AG09309 (cell line): ENCODE data around the gene MILR1.

ENCODE experiments used
- DNase-seq: peaks from one replicate; pipeline ENCODE4 v3.0.0-alpha.2; 2010; ENCODE audit warnings: low read depth
- H3K4me3 ChIP-seq: 2 replicates; pipeline ENCODE4 v1.5.1; 2011; ENCODE audit warnings: mild to moderate bottlenecking, low read depth, low read length, moderate library complexity; ENCODE audit not compliant: control insufficient read depth
- CTCF ChIP-seq: IDR thresholded peaks from 2 replicates; pipeline ENCODE4 v1.5.1; 2011; ENCODE audit warnings: mild to moderate bottlenecking, low read depth, low read length, inconsistent platforms; ENCODE audit not compliant: insufficient read depth, control insufficient read depth; ENCODE audit errors: missing control alignments

MILR1 gene

GRCh38 chr17:64403881-64404460, 44.9 kb upstream of the MILR1 start:
- no peak overlapping the region for H3K4me3 ChIP-seq
- no peak for DNase-seq
- TF ChIP-seq CTCF: no peak

- H3K4me3 ChIP-seq: no peak overlapping the region
- no peak for TF ChIP-seq CTCF
- no peak for DNase-seq
Measured at GRCh38 chr17:64406321-64407200, 42.4 kb upstream of the MILR1 start.

DNA sequence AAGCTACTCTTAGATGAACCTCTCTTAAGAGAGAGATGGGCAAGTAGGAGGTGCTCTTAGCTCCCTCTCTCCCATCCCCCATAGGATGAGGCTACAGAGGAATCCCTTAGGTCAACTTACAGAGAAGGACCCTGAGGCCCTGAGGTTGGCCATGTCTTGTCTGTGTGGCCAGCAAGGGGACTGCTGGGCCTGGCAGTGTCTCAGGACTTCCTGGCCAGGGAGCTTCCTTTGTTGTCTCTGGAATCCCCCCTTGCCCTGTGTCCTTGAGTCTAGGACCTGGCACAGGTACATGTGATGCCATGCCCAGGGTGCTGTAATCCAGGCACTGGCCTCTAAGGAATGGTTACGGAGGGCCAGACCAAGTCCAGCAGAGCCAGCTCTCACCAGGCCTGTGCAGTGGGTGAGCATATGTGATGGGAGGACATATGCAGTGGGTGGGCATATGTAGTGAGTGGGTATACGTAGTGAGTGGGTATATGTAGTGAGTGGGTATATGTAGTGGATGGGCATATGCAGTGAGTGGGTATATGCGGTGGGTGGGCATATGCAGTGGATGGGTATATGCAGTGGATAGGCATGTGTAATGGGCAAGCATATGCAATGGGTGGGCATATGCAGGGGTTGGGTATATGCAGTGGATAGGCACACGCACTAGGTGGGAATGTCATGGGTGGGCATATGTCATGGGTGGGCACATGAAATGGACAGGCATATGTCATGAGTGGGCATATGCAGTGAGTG, 38.0 kb upstream of the MILR1 start:
- no peak for TF ChIP-seq CTCF
- H3K4me3 ChIP-seq: no peak overlapping the region
- no peak for DNase-seq

DNA sequence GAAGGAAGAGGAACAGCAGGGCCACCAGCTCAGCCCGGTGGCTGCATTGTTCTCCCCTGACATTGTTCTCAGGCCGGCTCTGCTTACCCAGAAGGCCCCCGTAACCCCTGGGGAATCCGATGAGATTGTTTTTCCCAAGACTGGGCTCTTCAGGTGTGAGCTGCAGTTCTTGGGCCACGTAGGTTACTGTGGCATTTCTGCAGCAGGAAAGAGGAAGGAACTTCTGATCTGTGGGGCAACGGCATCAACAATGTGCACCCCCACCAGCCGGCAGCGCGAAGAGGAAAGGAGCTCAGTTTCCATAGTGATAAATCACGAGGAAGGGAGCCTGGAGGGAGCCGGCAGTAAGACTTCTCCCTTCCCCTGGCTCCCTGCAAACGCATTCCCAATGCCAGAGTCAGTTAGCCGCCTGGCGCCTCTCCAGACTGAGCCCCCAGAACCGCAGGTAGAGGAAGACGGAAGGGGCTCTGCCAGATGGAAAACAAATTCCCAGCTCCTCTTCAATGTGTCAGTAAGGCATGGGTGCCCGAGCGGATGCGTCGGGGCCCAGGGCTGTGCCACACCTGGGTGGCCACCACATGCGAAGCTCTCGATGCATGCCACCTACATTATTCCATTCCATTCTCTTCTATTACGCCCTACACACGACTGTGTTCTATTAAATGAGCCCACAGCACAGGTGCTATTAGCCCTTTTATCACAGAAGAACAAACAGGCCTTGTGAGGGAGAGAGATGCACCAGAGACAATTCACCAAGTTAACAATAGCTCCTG, 36.7 kb upstream of the MILR1 start:
- no peak overlapping the region for H3K4me3 ChIP-seq
- no peak for DNase-seq
- no peak for TF ChIP-seq CTCF

DNA sequence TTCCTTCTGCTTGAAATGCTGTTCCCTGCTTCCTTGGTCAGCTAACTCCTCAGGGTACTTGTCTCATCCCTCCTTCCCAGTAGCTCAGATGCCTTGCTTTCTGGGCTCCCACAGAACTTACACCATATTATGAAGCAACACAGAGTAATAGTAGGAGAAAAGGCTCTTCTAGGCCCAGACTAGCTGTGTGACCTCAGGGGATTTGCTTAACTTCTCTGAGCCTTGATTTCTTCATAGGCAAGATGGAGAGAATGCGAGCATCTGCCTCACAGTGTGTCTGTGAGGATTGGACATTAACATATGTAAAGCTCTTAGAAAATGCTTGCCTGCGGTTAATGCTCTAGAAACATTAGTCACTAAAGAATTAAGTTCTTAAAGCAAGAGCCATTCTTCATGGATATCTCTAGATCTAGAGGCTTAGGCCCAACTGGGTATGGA, 36.0 kb upstream of the MILR1 start:
- no peak overlapping the region for H3K4me3 ChIP-seq
- DNase-seq: no peak
- no peak for TF ChIP-seq CTCF

- no peak for DNase-seq
- no peak for TF ChIP-seq CTCF
- H3K4me3 ChIP-seq: no peak overlapping the region
Measured at GRCh38 chr17:64413513-64413912, 35.4 kb upstream of the MILR1 start.
